Parathyroid adenoma (tissue), 2 donors: ENCODE data around the gene KCNK6.

Experiments
- H2AFZ ChIP-seq: fragments of 300-600 bp; sonication (generic); one replicate; pipeline ENCODE4 v1.7.0; 2017; ENCODE audit warnings: antibody characterized with exemption, mild to moderate bottlenecking
- H3K27ac ChIP-seq: fragments of 300-600 bp; sonication (generic); one replicate; pipeline ENCODE4 v1.7.0; 2017
- H3K27me3 ChIP-seq: fragments of 300-600 bp; sonication (generic); one replicate; pipeline ENCODE4 v1.7.0; 2017; ENCODE audit warnings: low read length; ENCODE audit not compliant: control insufficient read depth, insufficient read depth
- H3K36me3 ChIP-seq: fragments of 300-600 bp; sonication (generic); one replicate; pipeline ENCODE4 v1.7.0; 2017; ENCODE audit warnings: low read length; ENCODE audit not compliant: control insufficient read depth, insufficient read depth
- H3K4me1 ChIP-seq: fragments of 300-600 bp; sonication (generic); one replicate; pipeline ENCODE4 v1.7.0; 2017; ENCODE audit warnings: control low read depth
- H3K4me2 ChIP-seq: fragments of 300-600 bp; sonication (generic); one replicate; pipeline ENCODE4 v1.7.0; 2017; ENCODE audit warnings: low read length
- H3K4me3 ChIP-seq: fragments of 300-600 bp; sonication (generic); one replicate; pipeline ENCODE4 v1.7.0; 2017; ENCODE audit warnings: low read depth, low read length
- H3K79me2 ChIP-seq: fragments of 300-600 bp; sonication (generic); one replicate; pipeline ENCODE4 v1.7.0; 2017; ENCODE audit warnings: control low read depth
- H3K9ac ChIP-seq: fragments of 300-600 bp; sonication (generic); one replicate; pipeline ENCODE4 v1.7.0; 2017; ENCODE audit warnings: mild to moderate bottlenecking
- H3K9me3 ChIP-seq: fragments of 300-600 bp; sonication (generic); one replicate; pipeline ENCODE4 v1.7.0; 2017; ENCODE audit warnings: low read length; ENCODE audit not compliant: control insufficient read depth
- TF ChIP-seq, protein P1 (sequence below): fragments of 300-600 bp; sonication (generic); IDR thresholded peaks from one replicate; pipeline ENCODE4 v1.7.0; 2017; ENCODE audit warnings: antibody characterized with exemption, mild to moderate bottlenecking
- donor health status: primary hyperparathyroidism.

The KCNK6 gene

GRCh38 chr19:38319421-38320258 is at the start of gene KCNK6:
TSS of gene KCNK6 (plus strand) at chr19:38319845. CDS start at chr19:38319951, 106 bp downstream.
- H3K27me3 ChIP-seq: no peaks in the 10 kb centered on the region
- H3K4me3 ChIP-seq: peak within 1 kb of the TSS; percentile 63
- peak within 1 kb of the TSS; percentile 90 for H3K4me2 ChIP-seq
- H3K9me3 ChIP-seq: no peaks in the 10 kb centered on the region
- peak within 1 kb of the TSS; percentile 85 for H2AFZ ChIP-seq
- TF ChIP-seq, protein P1, sequence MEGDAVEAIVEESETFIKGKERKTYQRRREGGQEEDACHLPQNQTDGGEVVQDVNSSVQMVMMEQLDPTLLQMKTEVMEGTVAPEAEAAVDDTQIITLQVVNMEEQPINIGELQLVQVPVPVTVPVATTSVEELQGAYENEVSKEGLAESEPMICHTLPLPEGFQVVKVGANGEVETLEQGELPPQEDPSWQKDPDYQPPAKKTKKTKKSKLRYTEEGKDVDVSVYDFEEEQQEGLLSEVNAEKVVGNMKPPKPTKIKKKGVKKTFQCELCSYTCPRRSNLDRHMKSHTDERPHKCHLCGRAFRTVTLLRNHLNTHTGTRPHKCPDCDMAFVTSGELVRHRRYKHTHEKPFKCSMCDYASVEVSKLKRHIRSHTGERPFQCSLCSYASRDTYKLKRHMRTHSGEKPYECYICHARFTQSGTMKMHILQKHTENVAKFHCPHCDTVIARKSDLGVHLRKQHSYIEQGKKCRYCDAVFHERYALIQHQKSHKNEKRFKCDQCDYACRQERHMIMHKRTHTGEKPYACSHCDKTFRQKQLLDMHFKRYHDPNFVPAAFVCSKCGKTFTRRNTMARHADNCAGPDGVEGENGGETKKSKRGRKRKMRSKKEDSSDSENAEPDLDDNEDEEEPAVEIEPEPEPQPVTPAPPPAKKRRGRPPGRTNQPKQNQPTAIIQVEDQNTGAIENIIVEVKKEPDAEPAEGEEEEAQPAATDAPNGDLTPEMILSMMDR: no peak
- H3K4me1 ChIP-seq: no peaks in the 10 kb centered on the region
- H3K9ac ChIP-seq: no peak within 1 kb of the TSS
- no peak within 1 kb of the TSS for H3K27ac ChIP-seq
- H3K79me2 ChIP-seq: no peaks in the 10 kb centered on the region
- H3K36me3 ChIP-seq: no peaks in the 10 kb centered on the region

DNA sequence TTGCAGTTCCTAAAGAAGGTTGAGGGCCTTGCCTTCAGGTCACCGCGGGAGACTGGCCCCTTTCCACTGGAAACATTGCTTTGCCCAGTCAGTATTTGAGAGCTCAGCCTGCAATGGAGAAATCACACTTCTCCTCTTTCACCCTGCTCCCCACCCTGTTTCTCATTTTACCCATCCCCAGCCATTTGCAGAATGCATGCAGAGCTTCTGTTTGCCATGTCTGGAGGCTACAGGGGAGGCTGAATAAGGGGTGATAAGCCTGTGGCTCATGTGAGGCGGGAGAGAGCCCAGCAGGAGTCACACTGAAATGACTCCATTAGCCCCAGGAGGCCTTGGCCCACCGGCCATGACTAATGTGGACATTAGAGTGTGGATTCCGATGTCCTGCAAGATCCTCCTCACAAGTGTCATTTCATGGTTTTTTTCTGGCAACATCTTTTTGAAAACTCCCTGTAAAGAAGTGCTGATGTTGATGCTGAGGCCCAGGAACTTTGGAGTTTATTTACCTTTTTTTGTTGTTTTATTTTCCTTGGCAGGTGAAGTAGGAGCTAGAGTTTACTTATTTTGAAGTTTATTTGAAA is 49.0 kb upstream of the KCNK6 start:
- no peak overlapping the region for H2AFZ ChIP-seq
- H3K4me1 ChIP-seq: peaks cover 25% of the 10 kb centered on the region
- no peak overlapping the region for H3K4me3 ChIP-seq
- H3K9ac ChIP-seq: no peak overlapping the region
- H3K27ac ChIP-seq: no peak overlapping the region
- TF ChIP-seq, protein P1: no peak
- no peaks in the 10 kb centered on the region for H3K27me3 ChIP-seq
- no peak overlapping the region for H3K4me2 ChIP-seq
- no peaks in the 10 kb centered on the region for H3K9me3 ChIP-seq
- H3K36me3 ChIP-seq: no peaks in the 10 kb centered on the region
- H3K79me2 ChIP-seq: peaks cover 68% of the 10 kb centered on the region

DNA sequence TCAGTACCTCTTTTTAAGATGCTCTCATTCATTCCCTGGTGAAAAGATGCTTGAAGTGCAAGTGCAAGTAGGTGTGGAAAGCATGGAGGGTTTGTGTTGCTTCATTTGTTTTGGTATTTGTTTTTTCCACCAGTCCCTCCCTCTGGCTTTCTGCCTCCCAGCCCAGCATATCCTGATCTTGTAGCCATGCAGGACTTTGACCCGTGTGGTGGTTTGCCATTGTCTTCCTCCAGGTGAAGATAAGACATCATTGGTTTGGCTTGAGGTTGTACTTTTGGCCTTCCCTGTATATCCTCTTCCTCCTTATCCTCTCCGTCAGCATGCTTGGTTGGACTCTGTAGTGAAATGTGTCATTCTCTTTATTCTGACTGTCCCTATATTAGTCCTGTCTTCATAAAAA is 46.1 kb upstream of the KCNK6 start:
- Histone ChIP-seq H3K4me1 (peaks cover 41% of the 10 kb centered on the region), H2AFZ (no peak overlapping the region), H3K9ac (no peak overlapping the region), H3K36me3 (no peaks in the 10 kb centered on the region), H3K4me3 (no peak overlapping the region), H3K4me2 (peak overlapping the region; percentile 31), H3K9me3 (no peaks in the 10 kb centered on the region), H3K27me3 (no peaks in the 10 kb centered on the region), H3K27ac (no peak overlapping the region), H3K79me2 (peaks cover 50% of the 10 kb centered on the region)
- TF ChIP-seq, protein P1: no peak

- peak overlapping the region; percentile 2 for H3K27ac ChIP-seq
- H3K4me1 ChIP-seq: peaks cover 46% of the 10 kb centered on the region
- no peaks in the 10 kb centered on the region for H3K36me3 ChIP-seq
- H3K4me3 ChIP-seq: no peak overlapping the region
- no peaks in the 10 kb centered on the region for H3K27me3 ChIP-seq
- TF ChIP-seq, protein P1: no peak
- no peak overlapping the region for H2AFZ ChIP-seq
- H3K9ac ChIP-seq: no peak overlapping the region
- H3K4me2 ChIP-seq: peak overlapping the region; percentile 36
- H3K79me2 ChIP-seq: peaks cover 37% of the 10 kb centered on the region
- no peaks in the 10 kb centered on the region for H3K9me3 ChIP-seq
Observed at GRCh38 chr19:38274739-38275138, 44.9 kb upstream of the KCNK6 start.
